Upper lobe of right lung (tissue), 1 donor: ENCODE results near the gene LAMTOR5. TPM values are rescaled to one million over a fixed set of nuclear protein-coding genes. Genes with fewer than 3 reads are reported as not detected.

Experiments
- ATAC-seq: fragments of 200-7000 bp; cut with Tn5 transposase; one replicate; pipeline ENCODE4 v1.9.1; 2020; ENCODE audit warnings: mild to moderate bottlenecking, moderate library complexity
- DNase-seq: peaks from one replicate; pipeline ENCODE4 v3.0.0-alpha.2; 2020
- H3K27ac ChIP-seq: fragments of 200-600 bp; one replicate; pipeline ENCODE4 v1.8.0; 2022
- H3K27me3 ChIP-seq: fragments of 200-600 bp; one replicate; pipeline ENCODE4 v1.8.0; 2022; ENCODE audit warnings: mild to moderate bottlenecking
- H3K36me3 ChIP-seq: fragments of 200-600 bp; one replicate; pipeline ENCODE4 v1.8.0; 2022
- H3K4me1 ChIP-seq: fragments of 200-600 bp; one replicate; pipeline ENCODE4 v1.8.0; 2022
- H3K4me3 ChIP-seq: fragments of 200-600 bp; one replicate; pipeline ENCODE4 v1.8.0; 2022; ENCODE audit warnings: mild to moderate bottlenecking
- H3K9me3 ChIP-seq: fragments of 200-600 bp; one replicate; pipeline ENCODE4 v1.8.0; 2022
- CTCF ChIP-seq: fragments of 200-600 bp; IDR thresholded peaks from one replicate; pipeline ENCODE4 v1.8.0; 2022; ENCODE audit warnings: antibody characterized with exemption
- intact Hi-C: fragments of 100-400 bp; cut with DNase I; formaldehyde crosslinking; loops from one replicate; pipeline ENCODE4 v1.11.0; 2022
- total RNA-seq: library from RNA; stranded (reverse); fragmentation: NEBNext Ultra II Directional; extraction: Animal tissue kit (Norgen Biotek cat#: 25700); gene quantifications from one replicate; pipeline ENCODE4 v1.2.1, GENCODE V29; 2021
- donor health status: DM: no; HTN: yes; CAD: no; lungs with severe emphysema.

LAMTOR5 gene
- total RNA-seq, 1 donor from 2014 or later: 110 TPM

DNA sequence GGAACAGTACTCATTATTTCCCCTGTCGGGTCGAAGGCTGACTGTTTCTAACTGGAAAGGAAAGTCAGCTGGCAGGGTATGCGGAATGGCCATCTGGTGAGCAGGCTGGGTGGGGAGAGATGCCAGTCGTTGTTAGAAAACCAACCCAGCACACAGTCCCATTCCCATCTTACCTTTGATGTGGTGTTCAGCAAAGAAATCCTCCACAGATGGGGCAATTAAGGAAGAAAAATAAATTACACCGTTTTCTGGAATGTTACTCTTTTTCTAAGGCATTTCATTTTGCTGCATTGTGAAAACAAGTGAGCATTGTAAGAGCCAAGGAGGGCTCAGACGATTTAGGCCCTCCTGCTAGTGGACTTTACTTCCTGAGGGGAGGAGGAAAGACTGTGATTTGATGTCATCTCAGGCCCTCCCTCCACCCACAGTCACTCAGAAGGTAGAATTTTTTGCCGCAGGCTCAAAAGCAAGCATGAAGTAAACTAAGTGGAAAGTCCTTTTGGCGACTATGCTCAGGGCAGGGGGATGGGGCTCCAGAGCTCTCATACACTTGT lies 16.7 kb downstream of the LAMTOR5 start, which contains the start of gene SLC16A4:
Gene SLC16A4, minus strand, starts transcription at position 335 of the 554 bp plus-strand sequence. CDS start 1,703 bp downstream, outside the sequence.
- Histone ChIP-seq H3K27ac (peak within 1 kb of the TSS; percentile 27), H3K36me3 (no peaks in the 10 kb centered on the region), H3K27me3 (no peaks in the 10 kb centered on the region), H3K9me3 (no peaks in the 10 kb centered on the region), H3K4me3 (peak within 1 kb of the TSS; percentile 34), H3K4me1 (no peaks in the 10 kb centered on the region)
- intact Hi-C loops: no loop called here
- ATAC-seq (peak; percentile 78), DNase-seq (no peak)
- no peak for TF ChIP-seq CTCF

DNA sequence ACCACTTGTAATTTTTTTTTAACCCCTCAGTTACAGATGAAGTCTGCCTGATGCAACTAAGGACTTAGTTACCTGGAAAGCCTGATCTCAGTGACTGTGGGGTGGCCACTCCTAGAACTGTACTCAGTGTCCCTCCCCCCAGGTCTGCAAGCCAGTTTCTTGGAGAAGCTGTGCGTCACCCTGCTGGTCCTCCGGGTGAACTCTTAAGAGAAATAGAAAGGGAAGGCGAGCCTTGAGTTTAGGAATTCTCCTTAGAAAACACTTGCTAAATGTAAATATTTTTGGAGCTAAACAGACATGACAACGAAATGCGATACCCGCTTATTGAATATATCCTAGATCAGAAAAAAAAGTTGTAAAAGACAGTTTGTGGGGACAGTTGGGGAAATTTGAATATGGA lies 17.4 kb downstream of the LAMTOR5 start:
- Histone ChIP-seq H3K27me3 (no peaks in the 10 kb centered on the region), H3K36me3 (no peaks in the 10 kb centered on the region), H3K4me3 (peak overlapping the region; percentile 34), H3K27ac (peak overlapping the region; percentile 27), H3K9me3 (no peaks in the 10 kb centered on the region), H3K4me1 (no peaks in the 10 kb centered on the region)
- no peak for TF ChIP-seq CTCF
- DNase-seq: no peak
- intact Hi-C loops: no loop called here
- peak; percentile 91 for ATAC-seq

- no peak for ATAC-seq
- no peak for TF ChIP-seq CTCF
- H3K4me3 ChIP-seq: no peak overlapping the region
- DNase-seq: no peak
- intact Hi-C loops: no loop called here
- no peaks in the 10 kb centered on the region for H3K4me1 ChIP-seq
- peaks cover 10% of the 10 kb centered on the region for H3K36me3 ChIP-seq
- H3K27ac ChIP-seq: no peak overlapping the region
- no peaks in the 10 kb centered on the region for H3K27me3 ChIP-seq
- H3K9me3 ChIP-seq: no peaks in the 10 kb centered on the region
These were observed 20.3 kb downstream of the LAMTOR5 start for GRCh38 chr1:110387048-110387754.

DNA sequence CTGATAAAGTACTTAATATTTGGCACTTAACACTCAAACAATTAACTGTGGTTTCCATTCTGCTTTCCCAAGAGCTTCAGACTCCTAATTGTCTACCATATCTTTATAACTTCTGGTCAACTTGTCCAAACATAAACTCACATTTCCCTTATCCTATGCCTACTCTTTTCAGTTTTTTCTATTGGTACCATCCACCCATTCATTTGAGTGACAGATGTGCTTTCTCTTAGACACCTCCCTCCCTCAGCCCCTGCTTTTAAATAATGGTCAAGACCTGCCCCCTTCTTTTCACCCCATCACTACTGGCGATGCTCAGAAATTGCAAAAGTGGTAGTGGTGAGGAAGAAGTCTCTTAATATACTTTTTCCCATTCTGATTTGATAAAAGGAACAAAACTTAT lies 22.1 kb downstream of the LAMTOR5 start:
- Histone ChIP-seq H3K36me3 (peaks cover 10% of the 10 kb centered on the region), H3K27me3 (no peaks in the 10 kb centered on the region), H3K9me3 (no peaks in the 10 kb centered on the region), H3K4me3 (no peak overlapping the region), H3K27ac (no peak overlapping the region), H3K4me1 (peaks cover 9% of the 10 kb centered on the region)
- TF ChIP-seq CTCF: no peak
- DNase-seq: no peak
- intact Hi-C loops: no loop called here
- ATAC-seq: no peak

DNA sequence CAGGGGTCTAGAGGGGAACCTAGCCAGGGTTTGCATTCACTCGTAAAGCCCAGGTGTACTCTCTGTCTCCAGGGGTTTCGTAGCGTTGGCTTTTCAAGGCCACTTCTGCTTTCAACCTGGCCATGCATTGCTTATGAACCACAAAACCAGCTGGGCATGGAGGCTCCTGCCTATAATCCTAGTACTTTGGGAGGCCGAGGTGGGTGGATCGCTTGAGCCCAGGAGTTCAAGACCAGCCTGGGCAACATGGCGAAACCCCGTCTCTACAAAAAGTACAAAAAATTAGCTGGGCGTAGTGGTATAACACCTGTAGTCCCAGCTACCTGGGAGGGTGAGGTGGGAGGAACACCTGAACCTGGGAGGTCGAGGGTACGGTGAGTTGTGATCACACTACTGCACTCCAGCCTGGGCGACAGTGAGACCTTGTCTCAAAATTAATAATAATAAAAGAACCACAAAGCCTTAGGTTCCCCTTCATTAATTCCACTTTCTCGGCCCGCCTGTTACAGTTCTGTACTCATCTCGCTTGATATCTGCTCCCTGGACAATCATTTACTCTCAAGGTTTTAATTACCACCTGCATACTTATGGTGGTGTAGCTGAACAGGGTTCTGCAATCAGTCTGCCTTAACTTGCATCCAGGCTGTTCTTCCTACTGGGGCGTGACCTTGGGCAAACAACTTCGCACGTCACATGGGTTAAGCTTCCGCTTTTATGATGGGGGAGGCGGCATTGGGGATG lies 22.7 kb downstream of the LAMTOR5 start:
- intact Hi-C loops: no loop called here
- H3K4me3 ChIP-seq: no peak overlapping the region
- peaks cover 10% of the 10 kb centered on the region for H3K36me3 ChIP-seq
- no peak for DNase-seq
- no peaks in the 10 kb centered on the region for H3K27me3 ChIP-seq
- no peak for TF ChIP-seq CTCF
- ATAC-seq: peak; percentile 25
- peak overlapping the region; percentile 28 for H3K27ac ChIP-seq
- peaks cover 9% of the 10 kb centered on the region for H3K4me1 ChIP-seq
- H3K9me3 ChIP-seq: no peaks in the 10 kb centered on the region
